Mucosa of rectum (tissue), 2 donors: ENCODE results near the gene ZNF429.
"Not testable (repeated sequence)": the region's sequence is repeated elsewhere in the genome, so short reads cannot be mapped to it uniquely, and the experiment has no call there.

Experiments used
- H3K27ac ChIP-seq, 2 donors: one replicate each; pipeline ENCODE4 v1.7.0; 2013; ENCODE audit warnings: inconsistent platforms in 2 of 2, low read depth in 2 of 2, low read length in 2 of 2
- H3K27me3 ChIP-seq, 2 donors: one replicate each; pipeline ENCODE4 v1.7.0; 2013; ENCODE audit warnings: low read length in 2 of 2; ENCODE audit not compliant: control insufficient read depth in 2 of 2, insufficient read depth in 2 of 2
- H3K36me3 ChIP-seq, 2 donors: one replicate each; pipeline ENCODE4 v1.7.0; 2013; ENCODE audit warnings: low read length in 2 of 2; ENCODE audit not compliant: control insufficient read depth in 2 of 2, insufficient read depth in 2 of 2
- H3K4me1 ChIP-seq, 2 donors: one replicate each; pipeline ENCODE4 v1.7.0; 2013; ENCODE audit warnings: low read length in 2 of 2, mild to moderate bottlenecking in 1 of 2; ENCODE audit not compliant: control insufficient read depth in 2 of 2, insufficient read depth in 2 of 2
- H3K4me3 ChIP-seq, 2 donors: one replicate each; pipeline ENCODE4 v1.7.0; 2013; ENCODE audit warnings: low read length in 2 of 2
- H3K9ac ChIP-seq, 2 donors: one replicate each; pipeline ENCODE4 v1.7.0; 2013; ENCODE audit warnings: low read length in 2 of 2, low read depth in 1 of 2, mild to moderate bottlenecking in 1 of 2
- H3K9me3 ChIP-seq, 2 donors: one replicate each; pipeline ENCODE4 v1.7.0; 2013; ENCODE audit warnings: low read length in 2 of 2; ENCODE audit not compliant: control insufficient read depth in 2 of 2
- donor health status: healthy.
- donor health status: Normal muscosa, but diverticular disease.

ZNF429 gene

DNA sequence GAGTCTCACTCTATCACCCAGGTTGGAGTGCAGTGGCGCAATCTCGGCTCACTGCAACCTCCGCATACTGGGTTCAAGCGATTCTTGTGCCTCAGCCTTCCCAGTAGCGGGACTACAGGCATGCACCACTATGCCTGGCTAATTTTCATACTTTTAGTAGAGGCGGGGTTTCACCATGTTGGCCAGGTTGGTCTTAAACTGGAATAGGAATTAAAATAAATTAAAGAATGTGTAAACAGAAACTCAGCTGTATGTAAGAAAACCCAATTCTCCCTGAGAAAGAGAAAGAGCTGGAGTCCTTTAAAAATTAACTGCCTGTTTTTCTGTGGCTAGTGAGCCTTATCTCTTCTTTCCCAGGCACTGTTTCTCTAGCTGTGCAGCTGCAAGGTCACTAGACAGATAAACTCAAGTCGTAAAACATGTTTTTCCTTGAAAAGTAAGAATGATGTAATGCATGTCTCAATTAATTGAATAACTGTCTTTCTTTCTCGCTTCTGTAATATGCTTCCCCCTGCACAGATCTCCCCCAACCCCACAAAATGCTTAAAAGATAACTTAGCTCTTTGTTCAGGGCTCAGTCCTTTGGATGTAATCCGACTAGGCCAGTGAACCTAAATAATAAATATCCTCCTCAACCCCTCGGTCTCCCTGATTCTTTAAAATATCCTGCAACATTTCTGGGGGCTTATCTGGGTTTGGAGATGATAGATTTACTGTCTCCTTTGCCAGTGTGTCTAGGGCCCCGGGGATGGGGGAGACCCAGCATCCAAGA, 97.4 kb downstream of the ZNF429 start:
- H3K9me3 ChIP-seq, H3K27me3 ChIP-seq, H3K27ac ChIP-seq, H3K4me3 ChIP-seq, H3K36me3 ChIP-seq, H3K9ac ChIP-seq, H3K4me1 ChIP-seq: not testable (repeated sequence)

DNA sequence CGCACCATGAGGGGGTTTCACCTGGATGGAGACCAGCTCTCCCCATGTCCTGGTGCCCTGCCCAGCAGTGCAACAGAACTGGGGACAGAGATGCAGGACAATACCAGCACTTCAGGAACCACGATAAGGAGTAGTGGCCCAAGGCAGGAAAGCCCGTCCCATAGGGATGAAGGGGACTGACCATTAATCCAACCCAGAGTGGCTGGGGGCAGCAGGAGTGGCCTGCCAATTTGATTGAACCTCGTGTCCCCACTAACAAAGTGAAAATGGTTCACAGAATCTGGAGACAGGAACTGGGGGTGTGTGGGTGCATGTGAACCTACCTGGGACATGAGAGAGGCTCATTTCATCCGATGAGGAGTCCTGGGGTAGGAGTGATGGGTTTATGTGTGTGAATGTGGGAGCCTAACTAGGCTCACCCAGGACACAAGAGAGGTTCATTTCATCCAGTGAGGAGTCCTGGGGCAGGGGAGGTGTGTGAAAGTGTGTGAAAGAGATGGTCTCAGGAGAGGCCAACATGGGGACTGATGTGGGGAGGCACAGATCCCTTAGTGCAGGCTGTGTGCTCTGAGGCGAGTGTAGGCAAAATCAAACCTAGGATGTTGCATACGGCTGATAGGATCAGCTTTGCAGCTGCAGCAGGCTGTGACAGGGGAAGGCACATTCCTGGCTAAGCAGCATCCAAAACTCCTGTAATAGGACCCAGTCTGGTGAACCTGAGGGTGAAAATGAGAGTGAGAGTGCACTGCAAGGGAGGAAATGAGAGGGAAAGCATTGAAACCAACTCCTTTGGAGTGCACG, 98.2 kb downstream of the ZNF429 start:
- peak overlapping the region in 1 of 2 donors; percentile 26 for H3K27ac ChIP-seq
- no peaks in the 10 kb centered on the region for H3K27me3 ChIP-seq

GRCh38 chr19:21604351-21604926, 99.0 kb downstream of the ZNF429 start:
- H3K9me3 ChIP-seq = no peaks in the 10 kb centered on the region
- peak overlapping the region; percentile 5 to 56 for H3K27ac ChIP-seq
- H3K4me1 ChIP-seq = peaks cover 0 to 6% of the 10 kb centered on the region in 2 donors
- peak overlapping the region; percentile 17 to 63 for H3K9ac ChIP-seq
- H3K27me3 ChIP-seq = no peaks in the 10 kb centered on the region
- H3K36me3 ChIP-seq = no peaks in the 10 kb centered on the region
- peak overlapping the region; percentile 39 to 75 for H3K4me3 ChIP-seq

More for the DNA sequence above, 98.2 kb downstream of the ZNF429 start:
- no peaks in the 10 kb centered on the region for H3K36me3 ChIP-seq
- no peaks in the 10 kb centered on the region for H3K9me3 ChIP-seq
- H3K4me3 ChIP-seq = peak overlapping the region in 1 of 2 donors; percentile 75
- peaks cover 0 to 6% of the 10 kb centered on the region in 2 donors for H3K4me1 ChIP-seq
- H3K9ac ChIP-seq = no peak overlapping the region
